K562 (cell line): ENCODE data around the gene NFATC2.

Source experiments
- BDP1 ChIP-seq: IDR thresholded peaks from 3 replicates; pipeline ENCODE4 v1.6.1; 2011; ENCODE audit not compliant: insufficient read length, insufficient read depth
- NR2F6 ChIP-seq: fragments of 450-650 bp; formaldehyde crosslinking; IDR thresholded peaks from 2 replicates; pipeline ENCODE4 v1.4.0; 2020; ENCODE audit warnings: mild to moderate bottlenecking
- POLR2A ChIP-seq: fragments of 450-650 bp; conservative IDR thresholded peaks from 2 replicates; pipeline ENCODE4 v1.6.1; 2016
- RHOXF2B ChIP-seq: fragments of 250-450 bp; sonication (Bioruptor Pico); conservative IDR thresholded peaks from 2 replicates; pipeline ENCODE4 v1.5.1; 2021
- ZNF408 ChIP-seq: fragments of 250-450 bp; sonication (Bioruptor Pico); IDR thresholded peaks from 2 replicates; pipeline ENCODE4 v1.4.0; 2020; ENCODE audit warnings: low read depth, mild to moderate bottlenecking, moderate library complexity
- TF ChIP-seq, protein P1 (sequence below): sonication (generic); formaldehyde crosslinking; IDR thresholded peaks from 2 replicates; pipeline ENCODE4 v1.8.1; 2023; ENCODE audit warnings: mild to moderate bottlenecking, missing genetic modification reagents

DNA sequence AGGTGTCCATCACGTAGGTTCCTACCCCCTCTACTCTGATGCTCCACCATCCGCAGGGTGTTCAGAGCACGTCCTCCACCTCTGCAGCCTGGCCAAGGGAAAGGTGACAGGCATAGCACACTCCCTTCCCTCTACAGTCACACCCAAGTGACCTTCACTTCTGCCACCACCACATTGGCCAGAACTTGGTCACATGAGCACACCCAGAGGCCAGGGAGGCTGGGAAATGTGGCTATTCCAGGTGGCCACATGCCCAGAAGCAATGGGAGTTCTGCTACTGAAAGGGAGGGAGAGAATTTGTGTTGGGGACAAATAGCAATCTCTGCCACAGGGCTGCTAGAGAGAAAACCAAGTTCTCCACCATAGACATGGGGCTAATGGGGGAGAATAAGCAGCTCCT, 180.3 kb downstream of the NFATC2 start:
- TF ChIP-seq NR2F6 = no peak
- TF ChIP-seq POLR2A = no peak
- no peak for TF ChIP-seq BDP1
- TF ChIP-seq, protein P1, sequence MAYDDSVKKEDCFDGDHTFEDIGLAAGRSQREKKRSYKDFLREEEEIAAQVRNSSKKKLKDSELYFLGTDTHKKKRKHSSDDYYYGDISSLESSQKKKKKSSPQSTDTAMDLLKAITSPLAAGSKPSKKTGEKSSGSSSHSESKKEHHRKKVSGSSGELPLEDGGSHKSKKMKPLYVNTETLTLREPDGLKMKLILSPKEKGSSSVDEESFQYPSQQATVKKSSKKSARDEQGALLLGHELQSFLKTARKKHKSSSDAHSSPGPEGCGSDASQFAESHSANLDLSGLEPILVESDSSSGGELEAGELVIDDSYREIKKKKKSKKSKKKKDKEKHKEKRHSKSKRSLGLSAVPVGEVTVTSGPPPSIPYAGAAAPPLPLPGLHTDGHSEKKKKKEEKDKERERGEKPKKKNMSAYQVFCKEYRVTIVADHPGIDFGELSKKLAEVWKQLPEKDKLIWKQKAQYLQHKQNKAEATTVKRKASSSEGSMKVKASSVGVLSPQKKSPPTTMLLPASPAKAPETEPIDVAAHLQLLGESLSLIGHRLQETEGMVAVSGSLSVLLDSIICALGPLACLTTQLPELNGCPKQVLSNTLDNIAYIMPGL (CRISPR knock-in tag) = no peak
- TF ChIP-seq ZNF408 (CRISPR knock-in tag) = no peak
- no peak for TF ChIP-seq RHOXF2B
